HG02981 (cell line): Measurements from ENCODE around the gene LMF2.
"Not testable (repeated sequence)": the region's sequence is repeated elsewhere in the genome, so short reads cannot be mapped to it uniquely, and the experiment has no call there.

Experiments
- ATAC-seq: cut with Tn5 transposase; IDR thresholded peaks from one replicate; pipeline ENCODE4 v1.9.1; 2021; ENCODE audit warnings: mild to moderate bottlenecking, moderate library complexity; ENCODE audit not compliant: unreplicated experiment

The LMF2 gene

GRCh38 chr22:50524676-50525103, 17.2 kb upstream of the LMF2 start:
- no peak for ATAC-seq

GRCh38 chr22:50523806-50524675, 16.5 kb upstream of the LMF2 start:
- no peak for ATAC-seq

GRCh38 chr22:50523458-50523805, 15.9 kb upstream of the LMF2 start:
- ATAC-seq, result no peak

- no peak for ATAC-seq
Measured at GRCh38 chr22:50522806-50523438, 15.4 kb upstream of the LMF2 start.

- no peak for ATAC-seq
Measured at GRCh38 chr22:50522208-50522805, 14.8 kb upstream of the LMF2 start.

- no peak for ATAC-seq
Measured at GRCh38 chr22:50521710-50522109, 14.2 kb upstream of the LMF2 start.

- no peak for ATAC-seq
Measured at GRCh38 chr22:50520826-50521453, 13.4 kb upstream of the LMF2 start.

GRCh38 chr22:50520184-50520583, 12.7 kb upstream of the LMF2 start:
- ATAC-seq, result not testable (repeated sequence)

- ATAC-seq, result no peak
Measured at GRCh38 chr22:50519151-50519550, 11.6 kb upstream of the LMF2 start.

GRCh38 chr22:50518606-50519005, 11.1 kb upstream of the LMF2 start:
- ATAC-seq, result no peak

GRCh38 chr22:50517495-50518260, 10.2 kb upstream of the LMF2 start:
- ATAC-seq, result no peak

GRCh38 chr22:50516891-50517290, 9.4 kb upstream of the LMF2 start:
- no peak for ATAC-seq

GRCh38 chr22:50516068-50516467, 8.6 kb upstream of the LMF2 start:
- ATAC-seq, result no peak

GRCh38 chr22:50513175-50513574, 5.7 kb upstream of the LMF2 start:
- no peak for ATAC-seq

- ATAC-seq, result no peak
Measured at GRCh38 chr22:50508897-50509296, 1.4 kb upstream of the LMF2 start.

GRCh38 chr22:50507991-50508884, 736 bp upstream of the LMF2 start, which contains the start of gene NCAPH2:
Gene NCAPH2, plus strand, starts transcription at chr22:50508224. Its CDS starts 114 bp downstream, at chr22:50508338.
- peak; percentile 61 for ATAC-seq

GRCh38 chr22:50506611-50507420, 686 bp downstream of the LMF2 start:
- ATAC-seq, result peak; percentile 9

GRCh38 chr22:50505776-50506610, 1.5 kb downstream of the LMF2 start:
- ATAC-seq, result no peak
